GM10248 (cell line): ENCODE data around the gene SSU72.

Source experiments
- CTCF ChIA-PET: fragments of 300-600 bp; sonication (Branson Sonifier 250); formaldehyde crosslinking; extraction: SDS; loops from one replicate; lab custom pipeline; 2021; ENCODE audit warnings: antibody characterized with exemption; lab: Yijun Ruan, JAX
- POLR2A ChIA-PET: fragments of 350-650 bp; sonication (Branson Sonifier 250); formaldehyde crosslinking; extraction: SDS; loops from one replicate; lab custom pipeline; 2020; ENCODE audit warnings: antibody characterized with exemption; lab: Yijun Ruan, JAX
- DNase-seq: peaks from one replicate; pipeline ENCODE4 v3.0.0; 2012; ENCODE audit errors: extremely low spot score
- CTCF ChIP-seq: IDR thresholded peaks from 2 replicates; pipeline ENCODE4 v1.5.1; 2012; ENCODE audit warnings: mild to moderate bottlenecking, low read depth; ENCODE audit errors: extremely low read depth, missing control alignments, control extremely low read depth

SSU72 gene

GRCh38 chr1:1574721-1575537 is at the start of gene SSU72:
TSS of gene SSU72 (minus strand) at chr1:1574863. CDS start at chr1:1574557, 306 bp downstream.
- no peak for TF ChIP-seq CTCF
- CTCF ChIA-PET, result no interaction called here
- DNase-seq, result peak; percentile 98
- POLR2A ChIA-PET, result no interaction called here

DNA sequence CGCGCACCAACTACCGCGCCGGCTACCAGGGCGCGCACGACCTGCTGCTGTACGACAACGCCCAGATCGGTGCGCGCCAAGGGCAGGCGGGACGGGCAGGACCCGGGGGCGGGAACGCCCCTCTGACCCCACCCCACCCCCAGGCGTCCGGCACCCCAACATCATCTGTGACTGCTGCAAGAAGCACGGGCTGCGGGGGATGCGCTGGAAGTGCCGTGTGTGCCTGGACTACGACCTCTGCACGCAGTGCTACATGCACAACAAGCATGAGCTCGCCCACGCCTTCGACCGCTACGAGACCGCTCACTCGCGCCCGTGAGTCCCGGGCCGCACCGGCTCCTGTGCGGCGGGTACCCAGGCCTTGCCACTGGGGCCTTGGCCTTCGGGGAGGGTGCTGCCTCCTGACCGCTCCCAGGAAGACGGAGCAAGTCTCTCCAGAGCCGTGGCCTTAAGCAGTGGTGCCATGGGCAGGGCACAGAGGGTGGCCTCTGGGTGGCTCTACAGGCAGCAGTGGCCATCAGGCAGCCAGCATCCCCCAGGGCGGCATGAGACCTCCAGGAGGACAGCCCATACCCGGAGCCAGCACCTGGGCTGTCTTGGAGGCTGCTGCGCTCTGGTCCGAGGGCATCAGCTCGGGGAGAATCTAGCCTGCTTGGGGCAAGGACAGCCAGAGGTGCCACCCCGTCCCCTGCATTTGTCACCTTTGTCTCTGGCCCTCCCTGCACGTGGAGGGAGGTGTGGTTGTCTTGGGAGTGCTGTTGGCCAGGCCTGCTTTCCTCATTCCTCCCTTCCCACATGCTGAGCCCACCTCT is 49.2 kb upstream of the SSU72 start:
- CTCF ChIA-PET, result no interaction called here
- no peak for TF ChIP-seq CTCF
- DNase-seq, result no peak
- POLR2A ChIA-PET, result no interaction called here

GRCh38 chr1:1623181-1623630 is 48.5 kb upstream of the SSU72 start:
- DNase-seq, result no peak
- ChIA-PET POLR2A (no interaction called here), CTCF (interaction anchor here (1.1 kb wide), 1 partner anchor 9 kb away, joined by 3 read pairs; no protein-coding TSS in a partner anchor)
- TF ChIP-seq CTCF, result no peak

- POLR2A ChIA-PET, result no interaction called here
- no peak for DNase-seq
- TF ChIP-seq CTCF, result no peak
- CTCF ChIA-PET, result interaction anchor here (1.1 kb wide), 1 partner anchor 9 kb away, joined by 3 read pairs; no protein-coding TSS in a partner anchor
Observed at GRCh38 chr1:1622788-1623094, 48.1 kb upstream of the SSU72 start.

DNA sequence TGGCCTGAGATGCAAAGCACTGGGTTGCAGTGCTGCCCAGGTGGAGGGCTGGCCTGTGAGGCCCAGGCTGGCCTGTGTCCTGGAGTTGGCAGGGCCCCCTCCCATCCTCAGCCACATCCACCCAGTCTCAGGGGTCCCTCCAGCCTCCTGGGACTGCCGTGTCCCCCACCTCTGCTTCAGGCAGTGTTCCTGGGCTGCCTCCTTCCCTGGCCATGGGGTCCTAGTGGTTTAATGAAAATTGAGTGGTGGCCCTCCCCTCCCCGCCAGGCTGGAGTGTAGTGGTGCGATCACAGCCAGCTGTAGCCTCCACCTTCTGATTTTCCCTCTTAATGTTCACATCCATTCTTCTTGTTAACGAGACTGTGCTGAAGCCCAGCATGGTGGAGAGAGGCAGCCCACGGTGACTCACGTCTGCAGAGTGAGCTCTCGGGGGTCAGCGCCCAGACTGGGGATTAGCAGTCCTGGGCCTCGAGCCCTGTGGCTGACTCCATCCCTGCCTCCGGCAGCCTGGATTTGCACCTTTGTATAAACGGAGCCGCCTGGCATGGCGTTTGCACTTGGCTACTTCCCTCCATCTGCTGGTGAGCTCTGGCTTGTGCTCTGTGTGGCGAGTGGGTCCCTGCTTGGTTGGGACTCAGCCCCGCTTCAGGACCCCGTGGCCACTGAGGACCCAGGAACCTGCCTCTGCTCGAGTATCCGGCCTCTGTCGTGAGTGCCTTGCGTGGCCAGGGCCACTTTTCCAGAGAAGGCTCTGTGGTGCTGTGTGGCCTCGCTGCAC is 47.5 kb upstream of the SSU72 start:
- POLR2A ChIA-PET, result no interaction called here
- TF ChIP-seq CTCF, result no peak
- no peak for DNase-seq
- CTCF ChIA-PET, result interaction anchor here (1.1 kb wide), 1 partner anchor 8 kb away, joined by 3 read pairs; no protein-coding TSS in a partner anchor
